Astrocyte (in vitro differentiated cells and primary cell): ENCODE results near the gene PITPNM3.

ENCODE experiments used
- CTCF ChIP-seq: IDR thresholded peaks from 2 replicates; pipeline ENCODE4 v1.5.1; 2011; ENCODE audit warnings: low read depth, mild to moderate bottlenecking, inconsistent platforms, low read length, moderate library complexity; ENCODE audit not compliant: insufficient read depth
- EZH2 ChIP-seq: IDR thresholded peaks from 2 replicates; pipeline ENCODE4 v1.6.1; 2012; ENCODE audit warnings: mild to moderate bottlenecking, low read length, inconsistent platforms; ENCODE audit not compliant: insufficient read depth

GRCh38 chr17:6521586-6521985, 34.8 kb downstream of the PITPNM3 start:
- TF ChIP-seq CTCF: no peak
- no peak for TF ChIP-seq EZH2
